Muscle of leg (tissue), 11 donors: ENCODE data around the gene BRINP1. TPM values are rescaled to one million over a fixed set of nuclear protein-coding genes. Genes with fewer than 3 reads are reported as not detected.

Source experiments
- DNase-seq: peaks from one replicate; pipeline ENCODE4 v3.0.0; 2013
- H3K27ac ChIP-seq: one replicate; pipeline ENCODE4 v1.5.1; 2013; ENCODE audit warnings: mild to moderate bottlenecking, low read length, control low read depth
- H3K27me3 ChIP-seq: one replicate; pipeline ENCODE4 v1.6.1; 2013; ENCODE audit warnings: low read length; ENCODE audit not compliant: control insufficient read depth, insufficient read depth
- H3K36me3 ChIP-seq: one replicate; pipeline ENCODE4 v1.6.1; 2013; ENCODE audit warnings: low read length; ENCODE audit not compliant: control insufficient read depth, insufficient read depth
- H3K4me1 ChIP-seq: one replicate; pipeline ENCODE4 v1.6.1; 2013; ENCODE audit warnings: low read length; ENCODE audit not compliant: control insufficient read depth, insufficient read depth
- H3K4me3 ChIP-seq: one replicate; pipeline ENCODE4 v1.5.1; 2013; ENCODE audit warnings: low read length, control low read depth
- H3K9me3 ChIP-seq: replicated peaks from 2 replicates; pipeline ENCODE4 v1.6.1; 2013; ENCODE audit warnings: low read depth, low read length; ENCODE audit not compliant: control insufficient read depth
- WGBS: methylation state at CpG from one replicate; pipeline ENCODE4 v1.1.5; 2013; ENCODE audit warnings: missing lambda C conversion rate; ENCODE audit not compliant: insufficient coverage; 5-methylcytosine and 5-hydroxymethylcytosine counted together
- polyA plus RNA-seq, 8 donors: library from polyadenylated mRNA; unstranded; fragments of 120-200 nt; gene quantifications; one replicate each; pipeline versions ENCODE4 v1.2.1 to v1.2.3, GENCODE V29; 2013; ENCODE audit warnings: inconsistent platforms in 1 of 8, low replicate concordance in 1 of 8; ENCODE audit not compliant: insufficient read length in 8 of 8, insufficient read depth in 1 of 8
- total RNA-seq: library from RNA; stranded (reverse); fragments of 120-200 nt; gene quantifications from one replicate; pipeline ENCODE4 v1.2.4, GENCODE V29; 2013

Gene BRINP1
- total and polyA plus RNA-seq, 9 donors, result 0.06 to 1.4 (median 0.18) TPM

- WGBS, result 8% methylated on average over 2 of the region's 8 CpGs
- H3K4me1 ChIP-seq, result no peaks in the 10 kb centered on the region
- H3K4me3 ChIP-seq, result no peak overlapping the region
- no peaks in the 10 kb centered on the region for H3K27me3 ChIP-seq
- H3K36me3 ChIP-seq, result no peaks in the 10 kb centered on the region
- peak; percentile 93 for DNase-seq
- no peaks in the 10 kb centered on the region for H3K9me3 ChIP-seq
- peak overlapping the region; percentile 25 for H3K27ac ChIP-seq
Observed at GRCh38 chr9:119216651-119217331, 152.4 kb downstream of the BRINP1 start.

- Histone ChIP-seq H3K9me3 (no peaks in the 10 kb centered on the region), H3K27me3 (no peaks in the 10 kb centered on the region), H3K4me1 (no peaks in the 10 kb centered on the region), H3K4me3 (no peak overlapping the region), H3K27ac (no peak overlapping the region), H3K36me3 (no peaks in the 10 kb centered on the region)
- WGBS, result 83% methylated on average over 1 of the region's 2 CpGs
- DNase-seq, result no peak
Observed at GRCh38 chr9:119215651-119216050, 153.6 kb downstream of the BRINP1 start.

- Histone ChIP-seq H3K36me3 (no peaks in the 10 kb centered on the region), H3K27me3 (no peaks in the 10 kb centered on the region), H3K27ac (no peak overlapping the region), H3K9me3 (no peaks in the 10 kb centered on the region), H3K4me1 (no peaks in the 10 kb centered on the region), H3K4me3 (no peak overlapping the region)
- no peak for DNase-seq
- WGBS, result no CpG with 5 or more reads among the region's 1 CpG
Observed at GRCh38 chr9:119213471-119213870, 155.8 kb downstream of the BRINP1 start.

- H3K36me3 ChIP-seq, result no peaks in the 10 kb centered on the region
- H3K9me3 ChIP-seq, result no peaks in the 10 kb centered on the region
- DNase-seq, result no peak
- H3K27ac ChIP-seq, result no peak overlapping the region
- H3K4me3 ChIP-seq, result no peak overlapping the region
- no peaks in the 10 kb centered on the region for H3K4me1 ChIP-seq
- no peaks in the 10 kb centered on the region for H3K27me3 ChIP-seq
- 86% methylated on average over 1 of the region's 7 CpGs for WGBS
Observed at GRCh38 chr9:119197893-119198607, 171.2 kb downstream of the BRINP1 start.

- no peak overlapping the region for H3K4me3 ChIP-seq
- DNase-seq, result no peak
- H3K9me3 ChIP-seq, result no peaks in the 10 kb centered on the region
- H3K27ac ChIP-seq, result no peak overlapping the region
- H3K36me3 ChIP-seq, result no peaks in the 10 kb centered on the region
- no peaks in the 10 kb centered on the region for H3K4me1 ChIP-seq
- 17% methylated on average over 1 of the region's 2 CpGs for WGBS
- no peaks in the 10 kb centered on the region for H3K27me3 ChIP-seq
Observed at GRCh38 chr9:119195521-119195920, 173.7 kb downstream of the BRINP1 start.

GRCh38 chr9:119185298-119185697 lies 183.9 kb downstream of the BRINP1 start:
- Histone ChIP-seq H3K36me3 (no peaks in the 10 kb centered on the region), H3K27ac (no peak overlapping the region), H3K4me1 (no peaks in the 10 kb centered on the region), H3K4me3 (no peak overlapping the region), H3K9me3 (no peaks in the 10 kb centered on the region), H3K27me3 (no peaks in the 10 kb centered on the region)
- DNase-seq, result no peak
- 88% methylated on average over 1 of the region's 3 CpGs for WGBS

GRCh38 chr9:119184265-119184936 lies 184.8 kb downstream of the BRINP1 start:
- H3K36me3 ChIP-seq, result no peaks in the 10 kb centered on the region
- no peaks in the 10 kb centered on the region for H3K4me1 ChIP-seq
- H3K27me3 ChIP-seq, result no peaks in the 10 kb centered on the region
- H3K27ac ChIP-seq, result no peak overlapping the region
- H3K9me3 ChIP-seq, result no peaks in the 10 kb centered on the region
- 68% methylated on average over 3 of the region's 3 CpGs for WGBS
- no peak overlapping the region for H3K4me3 ChIP-seq
- no peak for DNase-seq

GRCh38 chr9:119181561-119181960 lies 187.7 kb downstream of the BRINP1 start:
- DNase-seq, result no peak
- Histone ChIP-seq H3K4me1 (no peaks in the 10 kb centered on the region), H3K4me3 (no peak overlapping the region), H3K36me3 (no peaks in the 10 kb centered on the region), H3K27ac (no peak overlapping the region), H3K27me3 (no peaks in the 10 kb centered on the region), H3K9me3 (no peaks in the 10 kb centered on the region)

- no peaks in the 10 kb centered on the region for H3K36me3 ChIP-seq
- no peaks in the 10 kb centered on the region for H3K9me3 ChIP-seq
- no peak for DNase-seq
- H3K27me3 ChIP-seq, result no peaks in the 10 kb centered on the region
- 93% methylated on average over 2 of the region's 3 CpGs for WGBS
- no peaks in the 10 kb centered on the region for H3K4me1 ChIP-seq
- no peak overlapping the region for H3K27ac ChIP-seq
- no peak overlapping the region for H3K4me3 ChIP-seq
Observed at GRCh38 chr9:119180897-119181296, 188.3 kb downstream of the BRINP1 start.

- no peak overlapping the region for H3K4me3 ChIP-seq
- no peaks in the 10 kb centered on the region for H3K27me3 ChIP-seq
- H3K36me3 ChIP-seq, result no peaks in the 10 kb centered on the region
- WGBS, result 80% methylated on average over 1 of the region's 3 CpGs
- no peak for DNase-seq
- no peaks in the 10 kb centered on the region for H3K9me3 ChIP-seq
- H3K27ac ChIP-seq, result no peak overlapping the region
- no peaks in the 10 kb centered on the region for H3K4me1 ChIP-seq
Observed at GRCh38 chr9:119179701-119180100, 189.5 kb downstream of the BRINP1 start.
